SK-N-MC (cell line): ENCODE measurements around the gene EDA.

Source experiments
- EZH2 ChIP-seq: fragments of 200-600 bp; sonication (generic); IDR thresholded peaks from one replicate; pipeline ENCODE4 v1.6.1; 2017; ENCODE audit warnings: antibody characterized with exemption
- POLR2AphosphoS5 ChIP-seq: IDR thresholded peaks from 2 replicates; pipeline ENCODE4 v1.6.1; 2012; ENCODE audit warnings: mild to moderate bottlenecking, low read depth, low read length, borderline replicate concordance

GRCh38 chrX:69844636-69845035 is 228.7 kb downstream of the EDA start:
- TF ChIP-seq EZH2 (no peak), POLR2AphosphoS5 (no peak)
